Right renal pelvis (tissue), 4 donors: Measurements from ENCODE around the gene KIF3A. TPM values are rescaled to one million over a fixed set of nuclear protein-coding genes. Genes with fewer than 3 reads are reported as not detected.

Experiments used
- DNase-seq, 4 donors: peaks; one replicate each; pipeline ENCODE4 v3.0.0-alpha.2; 2013; ENCODE audit warnings: low read depth in 4 of 4, low spot score in 3 of 4, missing footprints in 1 of 4
- polyA plus RNA-seq, 4 donors: library from polyadenylated mRNA; unstranded; fragments of 120-200 nt; gene quantifications; one replicate each; pipeline ENCODE4 v1.2.1, GENCODE V29; 2013; ENCODE audit not compliant: insufficient read length in 4 of 4

The KIF3A gene
- polyA plus RNA-seq, 4 donors: 18.6 to 21.2 (median 20.6) TPM

DNA sequence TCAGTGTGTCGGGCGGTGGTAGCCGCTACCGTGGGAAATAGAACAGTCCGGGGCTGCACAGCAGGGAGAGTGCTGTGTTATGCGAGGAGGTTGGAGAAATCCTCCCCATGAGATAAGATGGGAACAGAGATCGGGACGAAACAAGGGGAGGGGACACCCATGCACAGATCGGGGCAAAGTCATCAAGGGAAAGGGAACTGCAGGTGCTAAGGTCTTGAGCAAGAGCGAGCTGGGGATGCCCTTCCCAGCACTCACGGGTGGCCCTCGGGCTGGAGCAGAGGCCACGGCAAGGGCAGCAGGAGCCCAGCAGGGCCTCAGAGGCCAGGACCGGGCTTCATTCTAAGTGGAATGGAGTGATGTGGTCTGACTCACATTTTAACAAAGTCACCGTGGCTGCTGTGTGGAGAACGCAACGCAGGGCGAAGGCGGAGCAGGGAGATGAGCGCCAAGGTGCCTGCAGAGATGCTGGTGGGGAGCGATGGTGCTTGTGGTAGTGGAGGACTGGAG lies 71.7 kb downstream of the KIF3A start:
- DNase-seq: no peak

DNA sequence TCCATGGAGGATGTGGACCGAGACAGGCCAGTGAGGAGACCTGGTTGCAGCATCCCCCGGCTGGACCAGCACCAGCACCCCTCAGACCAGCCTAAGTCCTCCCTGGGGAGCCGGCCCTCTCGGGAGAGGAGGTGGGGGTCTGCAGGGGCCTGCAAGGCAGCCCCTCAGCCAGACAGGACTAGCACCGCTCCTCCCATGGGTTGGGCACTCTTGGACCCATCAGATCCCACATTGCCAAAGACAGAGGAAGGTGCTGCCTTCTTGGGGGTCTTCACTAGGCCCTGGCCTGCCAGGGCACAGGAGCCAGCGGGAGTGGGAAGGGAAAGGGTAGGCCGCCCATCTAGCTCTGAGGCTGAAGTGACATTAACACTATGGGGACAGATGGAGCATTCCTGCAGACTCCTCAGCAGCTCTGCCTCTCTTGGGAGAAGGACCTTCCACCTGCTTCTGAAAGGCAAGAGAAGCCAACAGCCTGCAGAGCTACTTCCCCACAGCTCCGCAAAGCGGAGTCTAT lies 72.6 kb downstream of the KIF3A start:
- no peak for DNase-seq

DNA sequence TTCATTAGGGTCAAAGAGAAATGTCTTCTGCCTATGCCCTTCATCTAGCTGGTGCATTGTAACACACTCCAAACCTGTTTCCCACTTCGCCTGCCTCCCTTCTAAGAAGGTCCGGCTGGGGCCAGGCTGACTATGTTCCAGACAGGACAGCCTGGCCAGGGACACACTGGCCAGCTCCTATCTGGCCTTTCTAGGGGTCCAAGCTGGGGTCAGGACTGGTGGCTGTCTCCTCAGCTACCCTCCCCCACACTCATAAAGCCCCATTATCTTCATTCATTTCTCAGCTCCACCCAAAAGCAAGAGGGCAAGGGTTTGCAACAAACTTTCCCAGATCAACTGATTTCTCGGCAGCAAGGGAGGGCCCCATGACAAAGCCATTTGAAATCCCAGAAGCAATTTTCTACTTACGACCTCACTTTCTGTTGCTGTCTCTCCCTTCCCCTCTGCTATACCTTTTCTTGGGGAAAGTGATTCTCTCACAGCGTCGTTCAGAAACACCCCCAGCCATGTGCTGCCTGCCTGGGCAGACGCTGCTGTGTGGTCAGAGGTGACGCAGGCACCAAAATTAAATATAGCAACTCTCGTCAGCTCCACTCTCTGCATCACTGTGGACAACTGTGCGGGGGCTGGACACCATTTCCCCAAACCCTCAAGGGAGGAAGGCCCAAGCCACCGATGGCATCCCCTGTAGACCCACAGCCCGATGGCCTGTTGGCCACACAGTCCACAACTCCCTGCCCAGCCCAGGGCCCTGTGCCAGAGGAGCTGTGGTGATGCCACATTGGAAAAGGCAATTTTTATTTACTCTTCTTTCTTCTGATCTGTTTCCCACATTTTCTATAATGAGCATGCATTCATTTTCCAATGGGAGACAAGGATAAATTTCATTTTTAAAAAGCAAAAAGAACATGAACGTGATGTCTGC lies 73.3 kb downstream of the KIF3A start:
- no peak for DNase-seq

DNA sequence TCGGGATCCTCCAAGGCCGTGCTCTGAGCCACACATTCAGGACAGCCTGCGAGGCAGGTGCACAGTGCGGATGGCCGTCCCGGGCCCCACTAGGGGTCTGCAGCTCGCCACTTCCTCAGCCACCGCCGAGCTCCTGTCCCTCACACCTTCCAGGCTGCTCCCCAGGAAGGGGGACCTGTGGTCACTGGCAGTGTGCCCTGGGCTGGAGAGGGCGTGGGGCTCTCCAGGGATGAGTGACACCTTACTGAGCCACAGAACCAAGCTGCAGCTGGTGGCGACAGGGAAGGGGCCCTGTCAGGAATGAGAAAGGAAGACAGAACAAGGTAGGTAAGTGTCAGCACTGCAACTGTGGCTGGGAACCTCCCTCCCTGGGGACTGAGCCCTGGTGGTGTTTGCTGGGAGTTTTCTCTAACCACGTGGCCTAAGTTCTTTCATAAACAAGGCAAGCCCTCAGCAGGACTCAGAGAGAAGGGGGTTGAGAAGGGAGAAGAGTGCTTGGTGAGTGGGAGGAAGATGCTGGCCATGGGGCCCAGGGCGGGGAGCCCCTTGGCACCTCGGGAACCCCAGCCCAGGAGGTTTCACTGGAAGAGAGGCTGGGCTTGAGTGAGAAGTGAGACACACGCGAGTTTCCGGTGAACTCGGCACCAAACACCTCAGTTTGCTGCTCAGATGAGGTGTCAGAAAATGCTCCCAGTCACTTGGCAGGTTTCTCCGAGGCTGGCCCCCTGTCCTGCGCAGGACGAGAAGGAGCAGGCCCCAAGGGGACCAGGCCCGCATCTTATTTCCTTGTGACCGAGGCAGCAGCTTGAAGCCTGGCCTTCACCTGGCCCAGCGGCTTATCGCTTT lies 74.2 kb downstream of the KIF3A start:
- DNase-seq: no peak

DNA sequence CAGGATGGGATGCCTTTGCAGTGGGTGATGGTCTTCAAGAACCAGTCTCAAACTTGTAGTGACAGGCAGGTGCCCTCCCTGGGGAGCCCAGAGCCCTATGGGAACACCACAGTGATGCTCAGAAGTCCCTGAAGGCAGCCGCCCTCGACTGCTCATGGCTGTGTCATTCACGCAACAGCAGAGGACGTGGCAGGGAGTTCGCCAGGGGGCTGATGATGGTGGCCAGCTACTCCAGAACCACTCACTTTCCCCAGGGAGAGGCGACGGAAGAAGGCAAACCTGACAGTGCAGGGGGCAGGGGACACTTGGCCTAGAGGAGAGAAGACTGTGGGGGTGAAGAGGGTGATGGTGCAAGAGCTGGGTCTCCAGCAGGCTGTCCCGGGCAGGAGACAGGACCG lies 75.3 kb downstream of the KIF3A start:
- no peak for DNase-seq

DNA sequence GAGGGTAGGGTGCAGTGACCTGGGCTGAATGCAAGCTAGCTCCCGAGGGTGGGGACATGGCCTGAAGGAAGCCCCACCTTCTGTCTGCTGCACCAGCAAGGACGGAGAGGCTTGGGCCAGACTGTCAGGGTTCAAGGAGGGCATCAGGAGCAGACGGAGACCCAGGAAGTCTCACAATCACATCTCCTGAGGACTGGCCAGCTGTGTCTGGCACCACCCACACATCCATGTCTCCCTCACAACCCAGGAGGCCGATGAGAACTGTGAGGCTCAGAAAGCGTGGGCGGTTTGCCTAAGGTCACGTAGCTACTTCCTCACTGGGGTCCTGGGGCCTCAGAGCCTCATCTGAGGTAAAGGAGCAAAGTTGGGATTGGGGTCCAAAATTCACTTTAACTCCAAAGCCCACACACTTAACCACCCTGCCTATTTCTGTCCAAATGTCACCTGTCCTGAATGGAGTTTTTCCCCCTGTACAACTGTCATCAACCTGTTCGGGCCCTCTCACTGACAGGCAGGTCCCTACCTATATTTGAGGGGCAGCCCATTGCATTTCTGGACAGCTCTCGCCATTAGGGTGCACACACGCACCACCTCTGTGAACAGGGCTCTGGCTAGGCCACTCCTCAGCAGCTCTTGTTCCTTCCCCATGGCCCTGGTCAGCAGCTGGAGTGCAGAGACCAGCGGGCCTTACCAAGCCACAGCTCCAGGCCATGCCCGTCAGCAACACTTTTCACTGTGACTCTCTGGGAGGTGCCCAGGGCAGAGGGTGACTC lies 75.9 kb downstream of the KIF3A start:
- no peak for DNase-seq

DNA sequence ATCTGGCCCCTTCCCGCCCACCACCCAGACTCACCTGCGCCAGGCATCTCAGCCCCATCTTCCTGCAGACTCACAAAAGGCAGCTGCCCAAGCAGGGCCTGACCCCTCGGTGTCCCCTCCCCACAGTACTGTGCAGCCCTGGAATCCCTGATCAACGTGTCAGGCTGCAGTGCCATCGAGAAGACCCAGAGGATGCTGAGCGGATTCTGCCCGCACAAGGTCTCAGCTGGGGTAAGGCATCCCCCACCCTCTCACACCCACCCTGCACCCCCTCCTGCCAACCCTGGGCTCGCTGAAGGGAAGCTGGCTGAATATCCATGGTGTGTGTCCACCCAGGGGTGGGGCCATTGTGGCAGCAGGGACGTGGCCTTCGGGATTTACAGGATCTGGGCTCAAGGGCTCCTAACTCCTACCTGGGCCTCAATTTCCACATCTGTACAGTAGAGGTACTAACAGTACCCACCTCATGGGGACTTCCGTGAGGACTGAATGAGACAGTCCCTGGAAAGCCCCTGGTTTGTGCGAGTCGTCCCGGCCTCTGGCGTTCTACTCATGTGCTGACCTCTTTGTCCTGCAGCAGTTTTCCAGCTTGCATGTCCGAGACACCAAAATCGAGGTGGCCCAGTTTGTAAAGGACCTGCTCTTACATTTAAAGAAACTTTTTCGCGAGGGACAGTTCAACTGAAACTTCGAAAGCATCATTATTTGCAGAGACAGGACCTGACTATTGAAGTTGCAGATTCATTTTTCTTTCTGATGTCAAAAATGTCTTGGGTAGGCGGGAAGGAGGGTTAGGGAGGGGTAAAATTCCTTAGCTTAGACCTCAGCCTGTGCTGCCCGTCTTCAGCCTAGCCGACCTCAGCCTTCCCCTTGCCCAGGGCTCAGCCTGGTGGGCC lies 77.5 kb downstream of the KIF3A start:
- DNase-seq: no peak

DNA sequence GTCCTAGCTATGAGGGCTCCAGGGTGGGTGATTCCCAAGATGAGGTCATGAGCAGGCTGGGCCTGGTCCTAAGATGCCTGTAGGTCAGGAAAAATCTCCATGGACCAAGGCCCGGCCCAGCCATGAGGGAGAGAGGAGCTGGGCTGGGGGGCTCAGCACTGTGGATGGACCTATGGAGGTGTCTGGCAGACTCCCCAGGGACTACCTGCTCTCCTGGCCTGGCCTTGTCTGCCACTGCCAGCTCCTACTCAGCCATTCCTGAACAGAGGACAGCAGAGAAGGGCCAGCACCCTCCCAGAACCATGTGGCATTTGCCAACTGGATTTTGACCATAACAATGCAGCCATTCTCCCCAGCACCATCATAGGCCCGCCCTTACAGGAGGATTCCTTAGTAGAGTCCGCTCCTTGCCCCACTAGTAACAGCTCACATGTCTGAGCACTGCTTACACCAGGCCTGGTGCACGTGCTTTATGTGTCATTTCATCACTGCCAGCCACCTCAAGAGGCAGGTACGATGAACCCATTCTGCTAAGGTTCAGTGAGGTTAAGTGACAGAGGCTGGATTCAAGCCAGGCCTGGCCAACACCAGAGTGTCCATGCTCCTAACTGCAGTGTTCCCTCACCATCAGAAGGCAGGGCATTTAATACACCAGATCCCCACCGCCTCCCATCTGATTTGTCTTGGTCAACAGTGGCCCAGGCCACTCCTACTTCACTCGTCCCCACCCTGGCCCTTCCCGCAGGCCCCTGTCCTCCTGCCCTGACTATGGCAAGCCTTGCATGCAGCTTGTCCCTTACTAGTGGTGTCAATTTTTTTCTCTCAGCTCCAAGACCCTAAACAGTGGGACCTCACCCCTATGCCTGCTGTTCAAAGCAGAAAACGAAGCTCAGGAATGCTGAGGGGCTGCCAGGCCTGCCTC lies 78.7 kb downstream of the KIF3A start:
- no peak for DNase-seq

DNA sequence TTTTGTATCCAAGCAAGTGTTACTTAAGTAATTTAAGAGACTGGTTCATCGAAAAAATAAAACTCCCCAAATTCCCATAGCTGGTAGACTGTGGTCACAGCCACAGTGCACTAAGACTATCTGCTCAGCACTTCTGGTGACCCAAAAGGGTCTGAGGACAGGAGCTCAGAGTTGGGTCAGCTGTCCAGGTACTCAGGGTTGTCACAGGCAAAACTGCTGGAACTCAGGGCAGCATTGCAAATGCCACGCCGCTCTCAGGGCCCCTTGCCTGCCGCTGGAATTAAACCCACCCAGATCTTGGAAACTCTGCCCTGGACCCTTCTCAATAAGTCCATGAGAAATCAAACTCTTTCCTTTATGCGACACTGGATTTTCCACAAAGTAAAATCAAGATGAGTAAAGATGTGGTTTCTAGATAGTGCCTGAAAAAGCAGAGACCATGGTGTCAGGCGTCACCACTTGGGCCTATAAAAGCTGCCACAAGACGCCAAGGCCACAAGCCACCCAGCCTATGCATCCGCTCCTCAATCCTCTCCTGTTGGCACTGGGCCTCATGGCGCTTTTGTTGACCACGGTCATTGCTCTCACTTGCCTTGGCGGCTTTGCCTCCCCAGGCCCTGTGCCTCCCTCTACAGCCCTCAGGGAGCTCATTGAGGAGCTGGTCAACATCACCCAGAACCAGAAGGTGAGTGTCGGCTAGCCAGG lies 79.5 kb downstream of the KIF3A start, which contains the start of gene IL13:
Gene IL13, plus strand, starts transcription at position 498 of the 705 bp plus-strand sequence. Its CDS starts 14 bp downstream, at position 512.
- DNase-seq: no peak

DNA sequence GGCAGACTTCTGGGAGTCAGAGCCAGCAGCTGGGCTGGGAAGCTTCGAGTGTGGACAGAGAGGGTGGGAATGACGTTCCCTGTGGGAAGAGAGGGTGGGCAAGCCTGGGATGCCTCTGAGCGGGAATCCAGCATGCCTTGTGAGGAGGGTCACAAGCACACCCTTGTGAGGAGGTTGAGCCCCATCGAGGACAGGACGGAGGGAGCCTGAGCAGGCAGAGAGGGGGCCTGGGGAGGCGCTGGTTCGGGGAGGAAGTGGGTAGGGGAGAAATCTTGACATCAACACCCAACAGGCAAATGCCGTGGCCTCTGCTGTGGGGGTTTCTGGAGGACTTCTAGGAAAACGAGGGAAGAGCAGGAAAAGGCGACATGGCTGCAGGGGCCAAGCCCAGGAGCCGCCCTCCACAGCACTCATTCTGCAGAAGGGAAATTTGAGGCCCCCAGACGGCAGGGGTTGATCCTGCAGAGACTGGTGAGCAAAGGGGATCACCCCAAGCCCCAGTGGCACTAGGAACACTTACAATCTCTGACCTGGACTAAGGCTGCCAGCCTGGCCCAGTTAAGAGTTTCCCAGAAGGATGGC lies 80.5 kb downstream of the KIF3A start:
- no peak for DNase-seq

DNA sequence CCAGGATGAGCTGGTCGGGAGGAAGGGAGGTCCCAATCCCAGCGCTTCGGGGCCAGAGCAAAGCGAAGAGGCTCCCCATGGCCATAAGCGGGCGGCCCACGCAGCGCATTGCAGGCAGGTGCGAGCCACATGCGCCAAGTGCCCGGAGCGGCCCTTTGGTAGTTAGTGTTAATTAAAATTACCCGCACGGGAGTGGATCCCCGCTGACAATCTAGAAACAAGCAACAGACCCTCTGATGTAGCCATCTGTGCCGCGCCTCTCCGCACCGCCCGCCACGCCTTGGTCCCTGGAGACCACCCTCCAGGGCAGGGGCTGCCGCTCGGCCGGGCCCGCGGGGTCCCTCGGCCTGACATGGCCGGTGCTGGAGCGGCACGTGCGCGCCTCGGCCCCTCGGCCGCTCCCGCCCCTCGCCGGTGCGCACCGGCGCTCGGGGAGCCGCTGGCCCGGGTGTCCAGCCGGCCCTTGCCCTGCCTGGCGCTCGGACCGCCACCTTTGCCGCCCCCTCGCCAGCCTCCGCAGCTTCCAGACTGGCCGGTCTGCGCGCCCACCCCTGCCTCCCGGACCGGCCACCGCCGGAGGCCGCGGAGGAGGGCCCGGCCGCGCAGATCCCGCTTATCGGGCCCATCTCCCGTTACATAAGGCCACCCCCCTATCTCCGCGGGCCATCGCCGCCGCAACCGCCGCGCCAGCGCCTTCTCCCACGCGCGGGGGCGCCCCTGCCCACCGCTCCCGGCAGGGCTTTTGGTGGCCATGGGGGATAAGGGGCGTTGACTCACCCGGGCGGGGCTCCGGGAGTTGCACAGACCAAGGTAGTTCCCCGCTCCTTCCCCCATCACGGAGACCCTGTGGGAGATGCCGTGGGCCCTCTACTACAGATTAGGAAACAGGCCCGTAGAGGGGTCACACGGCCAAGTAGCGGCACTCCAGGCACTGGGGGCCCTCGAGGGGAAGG lies 81.2 kb downstream of the KIF3A start:
- DNase-seq: no peak

DNA sequence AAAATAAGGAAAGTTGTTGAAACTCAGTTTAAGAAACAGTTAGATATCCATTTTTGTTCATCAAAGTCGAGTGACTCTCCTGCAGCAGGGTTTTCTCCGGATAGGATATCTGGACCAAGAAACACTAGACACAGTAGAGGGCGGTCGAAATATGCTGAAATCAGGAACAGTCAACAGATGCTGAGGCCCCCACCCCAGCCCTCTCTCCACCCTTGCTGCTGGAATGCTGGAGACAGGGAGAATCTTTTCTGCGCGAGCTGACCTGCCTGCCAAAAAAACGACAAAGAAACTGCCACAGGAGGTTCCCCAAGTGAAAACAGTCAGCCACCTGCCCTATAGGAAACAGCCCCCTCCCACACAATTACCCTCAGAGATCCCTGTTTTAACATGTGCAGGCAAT lies 83.6 kb downstream of the KIF3A start:
- DNase-seq: no peak

DNA sequence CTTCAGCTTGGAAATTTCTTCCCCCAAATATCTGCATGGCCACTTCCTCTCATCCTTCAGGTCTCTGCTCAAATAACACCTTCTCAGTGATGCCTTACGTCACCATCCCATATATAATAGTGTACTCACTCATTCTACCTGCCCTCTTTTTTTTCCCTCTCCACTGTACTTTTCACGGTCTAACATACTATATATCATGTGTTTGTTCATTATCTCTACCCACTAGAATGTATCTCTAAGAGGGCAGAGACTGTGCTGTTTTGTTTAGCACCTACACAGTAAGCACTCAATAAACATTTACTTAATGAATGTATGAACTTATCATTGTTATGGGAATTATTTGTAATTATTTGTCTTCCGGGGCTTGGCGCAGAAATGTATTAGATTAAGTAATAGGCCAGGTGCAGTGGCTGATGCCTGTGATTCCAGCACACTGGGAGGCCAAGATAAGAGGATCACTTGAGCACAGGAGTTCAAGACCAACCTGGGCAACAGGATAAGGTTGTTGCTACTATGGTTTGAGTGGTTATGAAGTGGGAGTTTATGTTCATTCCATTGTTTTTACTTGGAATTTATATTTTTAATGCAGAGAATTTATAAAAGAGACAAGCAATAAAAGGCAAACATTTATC lies 85.4 kb downstream of the KIF3A start:
- DNase-seq: no peak

DNA sequence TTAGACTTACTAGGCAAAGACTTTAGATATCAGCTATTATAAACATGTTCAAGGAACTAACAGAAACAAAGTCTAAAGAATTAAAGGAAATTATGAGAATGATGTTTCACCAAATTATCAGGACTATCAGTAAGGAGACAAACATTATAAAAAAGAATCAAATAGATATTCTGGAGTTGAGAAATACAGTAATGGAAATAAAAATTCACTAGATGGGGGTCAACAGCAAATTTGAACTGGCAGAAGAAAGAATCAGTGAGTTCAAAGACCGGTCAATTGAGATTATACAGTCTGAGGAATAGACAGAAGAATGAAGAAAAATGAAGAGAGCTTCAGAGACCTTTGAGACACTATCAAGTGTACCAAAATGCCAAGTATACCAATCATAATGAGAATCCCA lies 89.0 kb downstream of the KIF3A start:
- DNase-seq: no peak

DNA sequence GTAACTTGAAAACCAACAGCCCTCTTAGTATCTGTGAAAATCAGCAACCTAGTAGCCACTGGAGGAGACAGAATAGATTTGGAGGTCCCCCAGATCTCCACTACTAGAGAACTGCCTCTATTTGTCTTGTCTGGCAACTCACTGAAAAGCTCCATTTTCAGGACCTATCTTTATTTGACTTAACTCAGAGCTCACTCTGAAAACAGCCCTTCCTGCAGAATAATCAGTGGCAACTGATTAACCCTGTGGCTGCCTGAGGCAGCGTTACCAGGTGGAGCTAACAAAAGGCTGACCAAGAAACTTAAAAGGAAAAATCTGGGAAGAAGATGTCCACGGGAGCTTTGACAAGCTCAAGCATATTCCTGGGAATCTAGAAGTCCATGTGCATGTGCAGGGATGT lies 89.9 kb downstream of the KIF3A start:
- no peak for DNase-seq
